ENCODE results near the gene STX17.

STX17 gene

DNA sequence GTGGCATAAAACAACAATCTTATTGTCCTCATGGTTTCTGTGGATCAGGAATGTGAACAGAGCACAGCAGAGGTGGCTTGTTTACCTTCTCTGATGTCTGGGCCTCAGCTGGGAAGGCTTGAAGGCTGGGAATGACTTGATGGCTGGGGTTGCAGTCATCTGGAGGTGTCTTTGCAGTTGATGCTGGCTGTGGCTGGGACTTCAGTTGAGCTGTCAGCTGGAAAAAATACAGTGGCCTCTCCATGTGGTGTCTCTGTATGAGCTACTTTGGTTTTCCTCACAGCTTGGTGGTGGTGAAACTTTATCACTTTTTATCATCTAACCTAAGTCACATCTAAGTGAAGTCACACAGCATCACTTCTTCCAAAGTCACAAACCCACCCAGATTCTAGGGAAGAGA is 24.7 kb upstream of the STX17 start:
- no peak overlapping the region for H3K27ac Mint-ChIP-seq
- DNase-seq (no peak), ATAC-seq (peak; percentile 84)
- peaks cover 12% of the 10 kb centered on the region for H3K4me1 Mint-ChIP-seq
- no peaks in the 10 kb centered on the region for H3K36me3 Mint-ChIP-seq (ENCODE audit: low read depth)
- no peak overlapping the region for H3K4me3 Mint-ChIP-seq
- H3K9me3 Mint-ChIP-seq = no peaks in the 10 kb centered on the region
- H3K27me3 Mint-ChIP-seq = peaks cover 3% of the 10 kb centered on the region

DNA sequence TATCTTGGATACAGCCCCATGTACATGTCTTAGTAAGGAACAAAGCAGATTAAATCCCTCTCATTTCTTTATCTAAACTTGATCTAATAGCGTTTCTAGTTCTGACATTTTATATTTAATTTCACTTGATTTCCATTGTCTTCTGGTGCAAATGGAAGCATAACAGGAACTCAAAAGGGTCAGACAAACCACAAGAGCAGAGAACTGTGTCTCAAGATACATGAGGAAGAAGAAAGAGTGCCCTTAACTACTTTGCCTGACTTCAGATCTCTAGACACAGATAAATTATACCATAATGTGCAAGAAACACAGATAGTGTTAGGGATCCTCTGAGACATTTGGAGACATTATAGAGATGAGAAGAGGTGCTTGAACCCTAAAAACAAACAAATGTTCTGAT is 20.7 kb upstream of the STX17 start:
- Mint-ChIP-seq H3K27me3 (peaks cover 3% of the 10 kb centered on the region), H3K36me3 (ENCODE audit: low read depth) (no peaks in the 10 kb centered on the region), H3K27ac (no peak overlapping the region), H3K4me3 (no peak overlapping the region), H3K4me1 (peaks cover 14% of the 10 kb centered on the region), H3K9me3 (no peaks in the 10 kb centered on the region)
- ATAC-seq (no peak), DNase-seq (no peak)

DNA sequence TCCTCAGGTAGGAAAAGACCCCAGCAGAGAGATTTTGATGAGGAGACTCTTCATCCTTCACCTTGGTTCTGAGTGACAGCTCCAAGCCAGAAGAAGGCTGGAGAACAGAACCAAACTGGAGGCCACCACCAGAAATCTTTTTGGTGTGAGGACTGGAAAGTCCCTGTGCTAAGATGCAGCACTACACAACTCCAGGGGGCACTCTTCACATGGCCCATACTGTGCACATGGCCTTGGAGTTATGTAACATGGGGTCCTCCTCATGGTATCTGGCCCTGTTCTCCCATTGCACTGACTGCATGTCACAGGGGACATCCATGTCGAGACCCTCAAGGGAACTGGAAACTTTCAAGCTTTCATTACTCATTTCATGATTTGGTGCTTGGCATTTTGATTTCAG is 17.3 kb upstream of the STX17 start:
- Mint-ChIP-seq H3K4me1 (peaks cover 2% of the 10 kb centered on the region), H3K27ac (no peak overlapping the region), H3K27me3 (peaks cover 5% of the 10 kb centered on the region), H3K9me3 (no peaks in the 10 kb centered on the region), H3K36me3 (ENCODE audit: low read depth) (no peaks in the 10 kb centered on the region), H3K4me3 (no peak overlapping the region)
- ATAC-seq (no peak), DNase-seq (no peak)

DNA sequence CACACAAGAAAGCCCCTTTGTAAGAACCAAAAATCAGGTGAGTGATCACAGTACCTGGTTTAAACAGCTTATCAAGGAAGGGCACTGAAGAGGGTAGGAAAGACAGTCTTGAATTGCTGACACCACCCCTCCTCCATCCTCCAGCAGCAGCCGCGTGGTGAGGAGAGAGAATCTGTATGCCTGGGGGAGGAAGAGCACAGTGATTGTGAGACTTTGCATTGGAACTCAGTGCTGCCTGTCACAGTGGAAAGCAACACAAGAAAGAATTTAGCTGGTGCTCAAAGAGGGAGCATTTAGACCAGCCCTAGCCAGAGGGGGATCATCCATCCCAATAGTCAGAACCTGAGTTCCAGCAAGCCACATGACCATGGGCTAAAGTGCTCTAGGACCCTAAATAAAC is 11.6 kb upstream of the STX17 start:
- H3K27ac Mint-ChIP-seq = no peak overlapping the region
- H3K4me1 Mint-ChIP-seq = no peaks in the 10 kb centered on the region
- H3K9me3 Mint-ChIP-seq = no peaks in the 10 kb centered on the region
- H3K36me3 Mint-ChIP-seq (ENCODE audit: low read depth) = no peaks in the 10 kb centered on the region
- no peak for ATAC-seq
- no peak overlapping the region for H3K4me3 Mint-ChIP-seq
- no peak for DNase-seq
- H3K27me3 Mint-ChIP-seq = peaks cover 10% of the 10 kb centered on the region

DNA sequence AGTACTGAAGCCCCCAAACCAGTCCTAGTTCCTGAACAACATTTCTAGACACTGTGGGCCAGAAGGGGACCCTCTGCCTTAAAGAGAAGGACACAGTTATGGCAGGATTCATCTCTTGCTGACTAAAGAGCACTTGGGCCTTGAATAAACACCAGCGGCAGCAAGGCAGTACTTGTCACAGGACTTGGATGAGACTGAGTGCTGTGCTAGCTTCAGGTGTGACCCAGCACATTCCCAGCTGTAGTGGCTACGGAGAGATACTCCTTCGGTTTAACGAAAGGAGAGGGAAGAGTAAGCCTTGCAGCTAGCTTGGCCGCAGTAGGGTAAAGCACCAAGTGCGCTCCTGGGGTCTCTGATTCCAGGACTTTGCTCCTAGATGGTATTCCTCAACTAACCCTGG is 10.9 kb upstream of the STX17 start:
- Mint-ChIP-seq H3K4me3 (no peak overlapping the region), H3K9me3 (no peaks in the 10 kb centered on the region), H3K27ac (no peak overlapping the region), H3K27me3 (peaks cover 10% of the 10 kb centered on the region), H3K4me1 (no peaks in the 10 kb centered on the region), H3K36me3 (ENCODE audit: low read depth) (no peaks in the 10 kb centered on the region)
- DNase-seq (no peak), ATAC-seq (no peak)

DNA sequence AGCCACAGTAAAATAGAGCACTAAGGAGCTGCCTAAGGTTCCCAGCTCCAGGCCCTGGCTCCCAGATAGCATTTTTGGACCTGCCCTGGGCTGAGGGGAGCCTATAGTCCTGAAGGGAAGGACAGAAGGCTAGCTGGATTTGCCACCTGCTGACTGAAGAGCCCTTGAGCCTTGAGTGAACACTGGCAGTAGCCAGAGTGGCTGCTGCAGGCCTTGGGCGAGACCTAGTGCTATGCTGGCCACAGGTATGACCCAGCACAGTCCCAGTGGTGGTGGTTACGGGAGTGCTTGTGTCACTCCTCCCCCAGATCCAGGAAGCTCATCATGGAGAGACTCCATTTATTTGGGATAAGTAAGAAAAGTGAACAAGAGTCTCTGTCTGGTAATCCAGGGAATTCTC is 10.3 kb upstream of the STX17 start:
- H3K4me3 Mint-ChIP-seq = no peak overlapping the region
- DNase-seq (no peak), ATAC-seq (no peak)
- H3K9me3 Mint-ChIP-seq = no peaks in the 10 kb centered on the region
- no peak overlapping the region for H3K27ac Mint-ChIP-seq
- peaks cover 10% of the 10 kb centered on the region for H3K27me3 Mint-ChIP-seq
- H3K4me1 Mint-ChIP-seq = no peaks in the 10 kb centered on the region
- no peaks in the 10 kb centered on the region for H3K36me3 Mint-ChIP-seq (ENCODE audit: low read depth)

DNA sequence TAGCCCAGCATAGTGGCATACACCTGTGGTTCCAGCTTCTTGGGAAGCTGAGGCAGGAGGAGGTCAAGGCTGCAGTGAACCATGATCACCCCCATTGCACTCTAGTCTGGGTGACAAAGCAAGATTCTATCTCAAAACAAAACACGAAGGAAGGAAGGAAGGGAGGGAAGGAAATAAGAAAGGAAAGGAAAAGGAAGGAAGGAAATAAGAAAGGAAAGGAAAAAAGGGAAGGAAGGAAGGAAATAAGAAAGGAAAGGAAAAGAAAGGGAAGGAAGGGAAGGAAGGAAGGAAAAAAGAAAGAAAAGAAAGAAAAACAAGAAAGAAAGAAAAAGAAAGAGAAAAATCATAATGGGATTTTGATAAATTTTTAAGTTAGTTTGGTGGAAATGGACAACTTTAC is 3.1 kb upstream of the STX17 start:
- DNase-seq = no peak
- peaks cover 14% of the 10 kb centered on the region for H3K4me1 Mint-ChIP-seq
- H3K27me3 Mint-ChIP-seq = peaks cover 2% of the 10 kb centered on the region
- no peak overlapping the region for H3K27ac Mint-ChIP-seq
- no peaks in the 10 kb centered on the region for H3K9me3 Mint-ChIP-seq
- ATAC-seq = no peak
- H3K4me3 Mint-ChIP-seq = no peak overlapping the region
- no peaks in the 10 kb centered on the region for H3K36me3 Mint-ChIP-seq (ENCODE audit: low read depth)

DNA sequence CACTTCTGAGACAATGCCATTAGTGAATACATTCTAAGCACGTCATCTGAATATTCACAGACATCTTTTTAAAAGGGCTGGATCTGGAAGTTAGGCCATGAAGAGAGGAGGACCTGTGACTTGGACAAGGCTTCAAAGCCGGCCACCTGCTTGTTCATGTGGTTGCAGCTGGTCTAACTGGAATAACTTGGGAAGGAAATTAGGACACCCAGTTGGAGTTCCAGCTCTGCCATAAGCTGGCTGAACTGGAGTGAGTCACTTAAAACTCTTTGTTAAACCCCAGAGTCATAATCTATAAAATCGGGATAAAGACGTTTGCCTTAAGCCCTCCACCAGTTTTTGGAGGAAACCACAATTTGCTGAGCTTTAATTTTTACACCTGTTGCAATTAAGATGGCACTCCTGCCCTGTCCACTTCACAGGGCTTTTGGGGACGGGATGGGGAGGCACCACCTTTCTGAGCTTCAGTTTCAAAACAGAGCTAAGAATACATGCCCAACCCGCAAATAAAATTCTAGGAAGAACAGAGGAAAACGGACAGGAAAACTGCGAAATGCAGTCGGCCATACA is 536 bp upstream of the STX17 start:
- ATAC-seq = no peak
- DNase-seq = no peak
- Mint-ChIP-seq H3K9me3 (no peaks in the 10 kb centered on the region), H3K36me3 (ENCODE audit: low read depth) (no peaks in the 10 kb centered on the region), H3K27ac (no peak overlapping the region), H3K27me3 (no peaks in the 10 kb centered on the region), H3K4me1 (peaks cover 20% of the 10 kb centered on the region), H3K4me3 (peak overlapping the region; percentile 94)

DNA sequence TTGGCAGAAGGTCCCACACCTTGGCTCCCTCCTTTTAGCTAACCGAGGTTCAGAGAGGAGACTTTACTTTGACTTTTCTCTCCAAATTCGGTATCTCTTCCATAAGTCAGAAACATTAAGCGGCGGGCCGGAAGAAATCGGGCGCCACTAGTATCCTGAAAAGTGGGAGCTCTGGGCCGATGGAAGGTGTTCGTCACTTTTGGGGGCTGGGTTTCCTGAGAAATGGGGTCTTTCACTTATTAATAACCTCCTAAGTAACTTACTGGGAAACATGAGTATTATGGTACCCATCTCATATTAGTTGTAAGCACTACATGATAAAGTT is 716 bp downstream of the STX17 start:
- no peaks in the 10 kb centered on the region for H3K27me3 Mint-ChIP-seq
- DNase-seq = no peak
- peak overlapping the region; percentile 94 for H3K4me3 Mint-ChIP-seq
- H3K27ac Mint-ChIP-seq = peak overlapping the region; percentile 96
- no peak for ATAC-seq
- H3K9me3 Mint-ChIP-seq = no peaks in the 10 kb centered on the region
- peaks cover 2% of the 10 kb centered on the region for H3K36me3 Mint-ChIP-seq (ENCODE audit: low read depth)
- H3K4me1 Mint-ChIP-seq = peaks cover 29% of the 10 kb centered on the region

DNA sequence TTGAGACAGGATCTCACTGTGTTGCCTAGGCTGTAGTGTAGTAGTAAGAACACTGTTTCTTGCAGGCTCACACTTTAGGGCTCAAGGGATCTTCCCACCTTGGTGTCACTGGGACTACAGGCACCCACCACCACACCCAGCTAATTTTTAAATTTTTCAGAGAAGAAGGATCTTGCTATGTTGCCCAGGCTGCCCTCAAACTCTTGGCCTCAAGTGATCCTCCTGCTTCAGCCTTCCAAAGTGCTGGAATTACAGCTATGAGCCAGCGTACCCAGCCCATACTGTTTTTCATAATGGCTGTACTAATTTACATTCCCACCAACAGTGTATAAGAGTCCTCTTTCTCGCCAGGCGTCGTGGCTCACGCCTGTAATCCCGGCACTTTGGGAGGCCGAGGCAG is 5.1 kb downstream of the STX17 start:
- Mint-ChIP-seq H3K27ac (no peak overlapping the region), H3K27me3 (no peaks in the 10 kb centered on the region), H3K4me1 (peaks cover 29% of the 10 kb centered on the region), H3K9me3 (no peaks in the 10 kb centered on the region), H3K36me3 (ENCODE audit: low read depth) (peaks cover 11% of the 10 kb centered on the region), H3K4me3 (no peak overlapping the region)
- DNase-seq (no peak), ATAC-seq (no peak)

DNA sequence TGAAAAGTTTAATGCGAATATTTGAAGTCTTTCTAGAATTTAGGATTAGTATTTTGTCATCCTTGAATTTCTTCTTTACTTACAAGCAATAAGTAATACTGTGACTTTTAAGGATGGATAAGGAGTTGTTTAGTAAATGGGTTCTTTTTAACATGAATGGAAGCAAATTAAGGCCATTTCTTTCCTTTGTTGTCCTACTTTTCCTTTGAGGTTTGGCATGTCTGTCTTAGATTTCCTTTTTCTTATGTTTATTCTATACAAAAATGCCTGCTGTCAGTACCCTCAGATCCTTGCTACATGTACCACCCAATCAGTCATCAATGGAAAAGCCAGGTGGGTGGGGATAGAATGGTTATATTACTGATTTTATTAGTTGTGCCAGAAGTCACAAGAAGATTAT is 10.2 kb downstream of the STX17 start:
- DNase-seq = no peak
- Mint-ChIP-seq H3K4me3 (no peak overlapping the region), H3K9me3 (no peaks in the 10 kb centered on the region), H3K27me3 (no peaks in the 10 kb centered on the region), H3K27ac (no peak overlapping the region), H3K4me1 (peaks cover 24% of the 10 kb centered on the region), H3K36me3 (ENCODE audit: low read depth) (peaks cover 37% of the 10 kb centered on the region)
- no peak for ATAC-seq

DNA sequence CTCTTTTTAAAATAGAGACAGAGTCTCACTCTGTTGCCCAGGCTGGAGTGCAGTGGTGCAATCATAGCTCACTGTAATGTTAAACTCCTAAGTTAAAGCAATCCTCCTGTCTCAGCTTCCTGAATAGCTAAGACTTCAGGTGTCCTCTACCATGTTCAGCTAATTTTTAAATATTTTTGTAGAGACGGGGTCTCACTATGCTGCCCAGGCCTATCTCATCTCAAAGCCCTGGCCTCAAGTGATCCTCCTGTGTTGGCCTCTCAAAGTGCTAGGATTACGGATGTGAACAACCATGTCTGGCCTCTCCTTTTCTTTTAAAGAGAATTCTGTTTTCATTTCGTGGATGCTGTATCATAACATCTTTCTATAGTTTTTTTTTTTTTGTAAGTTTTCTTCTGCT is 11.7 kb downstream of the STX17 start:
- Mint-ChIP-seq H3K27ac (no peak overlapping the region), H3K4me3 (no peak overlapping the region), H3K27me3 (no peaks in the 10 kb centered on the region), H3K36me3 (ENCODE audit: low read depth) (peaks cover 52% of the 10 kb centered on the region), H3K9me3 (no peaks in the 10 kb centered on the region), H3K4me1 (peaks cover 26% of the 10 kb centered on the region)
- DNase-seq = no peak
- ATAC-seq = no peak

DNA sequence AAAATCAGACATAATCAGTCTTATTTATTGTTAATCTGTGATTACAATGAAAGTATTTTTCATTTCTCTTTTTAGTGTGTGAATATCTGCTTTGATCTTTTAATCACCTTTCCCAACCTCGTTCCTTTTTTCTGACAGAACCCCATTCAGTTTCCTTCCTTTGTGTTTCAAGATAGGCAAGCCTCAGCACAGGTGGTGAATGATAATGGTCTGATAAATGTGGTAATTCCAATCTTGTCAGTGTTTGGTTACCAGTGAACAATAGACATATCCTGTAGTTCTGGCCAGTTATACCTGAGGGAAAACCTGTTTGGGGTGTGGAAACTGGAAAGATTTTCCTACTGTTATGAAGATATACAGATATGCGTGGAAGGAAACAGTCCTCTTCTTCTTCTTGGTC is 13.5 kb downstream of the STX17 start:
- Mint-ChIP-seq H3K9me3 (peaks cover 5% of the 10 kb centered on the region), H3K27me3 (no peaks in the 10 kb centered on the region), H3K4me3 (no peak overlapping the region), H3K4me1 (peaks cover 24% of the 10 kb centered on the region), H3K27ac (no peak overlapping the region), H3K36me3 (ENCODE audit: low read depth) (peaks cover 67% of the 10 kb centered on the region)
- DNase-seq (no peak), ATAC-seq (no peak)

DNA sequence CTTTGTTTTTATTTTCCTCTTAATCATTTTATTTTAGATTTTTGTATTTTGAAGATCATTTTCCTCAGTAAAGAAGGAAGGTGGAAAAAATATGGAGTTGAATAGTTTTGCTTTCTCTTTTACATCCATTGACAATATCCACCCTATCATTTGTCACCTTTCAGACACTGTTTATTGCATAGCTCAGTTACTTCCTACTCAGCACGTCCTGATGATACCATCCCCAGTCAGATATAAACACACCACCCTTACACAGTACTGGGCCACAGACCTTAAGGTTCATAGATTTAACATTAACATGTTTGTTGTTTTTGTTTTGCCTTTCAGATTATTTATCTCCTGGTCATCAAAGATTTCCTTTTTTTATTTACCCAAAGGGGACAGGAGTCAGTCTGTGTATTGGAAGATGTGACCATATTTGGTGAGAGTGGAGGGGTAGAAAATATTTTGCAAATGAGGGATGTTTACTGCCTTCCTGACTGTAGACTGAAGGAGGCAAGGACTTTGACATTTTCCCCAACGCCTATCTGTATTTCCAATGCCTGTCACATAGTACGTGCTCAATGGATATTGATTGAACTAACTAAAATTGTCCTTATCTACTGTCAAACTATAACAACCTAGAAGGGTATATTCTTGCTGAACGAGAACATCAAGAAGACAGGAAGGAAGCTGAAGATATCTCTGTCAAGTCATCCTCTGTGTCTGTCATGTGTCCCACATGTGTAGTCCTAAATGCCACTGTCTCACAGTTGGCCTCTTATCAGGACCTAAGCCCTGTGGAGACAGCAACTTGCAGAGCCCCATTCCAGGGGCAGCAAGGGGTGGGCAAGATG is 15.6 kb downstream of the STX17 start:
- no peak overlapping the region for H3K27ac Mint-ChIP-seq
- no peak overlapping the region for H3K4me3 Mint-ChIP-seq
- H3K9me3 Mint-ChIP-seq = peaks cover 16% of the 10 kb centered on the region
- ATAC-seq = no peak
- peaks cover 76% of the 10 kb centered on the region for H3K36me3 Mint-ChIP-seq (ENCODE audit: low read depth)
- H3K27me3 Mint-ChIP-seq = no peaks in the 10 kb centered on the region
- DNase-seq = no peak
- H3K4me1 Mint-ChIP-seq = peaks cover 24% of the 10 kb centered on the region

DNA sequence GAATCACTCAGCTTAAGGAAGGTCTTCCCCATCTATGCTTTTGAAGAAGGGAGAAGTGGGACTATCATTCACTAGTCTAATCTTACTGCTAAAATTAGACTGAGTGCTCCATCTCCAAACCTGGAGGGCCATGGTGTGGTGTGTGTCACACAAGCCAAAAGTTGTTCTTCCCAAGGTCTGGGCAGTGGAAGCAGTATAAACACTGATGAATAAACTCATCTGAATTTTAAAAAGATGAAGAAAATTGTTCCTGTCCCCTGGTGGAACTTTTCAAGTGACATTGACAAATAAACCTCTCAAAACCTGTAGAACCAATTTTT is 16.2 kb downstream of the STX17 start:
- H3K9me3 Mint-ChIP-seq = peaks cover 17% of the 10 kb centered on the region
- ATAC-seq (no peak), DNase-seq (no peak)
- no peaks in the 10 kb centered on the region for H3K27me3 Mint-ChIP-seq
- peaks cover 72% of the 10 kb centered on the region for H3K36me3 Mint-ChIP-seq (ENCODE audit: low read depth)
- no peak overlapping the region for H3K27ac Mint-ChIP-seq
- peaks cover 24% of the 10 kb centered on the region for H3K4me1 Mint-ChIP-seq
- H3K4me3 Mint-ChIP-seq = no peak overlapping the region

DNA sequence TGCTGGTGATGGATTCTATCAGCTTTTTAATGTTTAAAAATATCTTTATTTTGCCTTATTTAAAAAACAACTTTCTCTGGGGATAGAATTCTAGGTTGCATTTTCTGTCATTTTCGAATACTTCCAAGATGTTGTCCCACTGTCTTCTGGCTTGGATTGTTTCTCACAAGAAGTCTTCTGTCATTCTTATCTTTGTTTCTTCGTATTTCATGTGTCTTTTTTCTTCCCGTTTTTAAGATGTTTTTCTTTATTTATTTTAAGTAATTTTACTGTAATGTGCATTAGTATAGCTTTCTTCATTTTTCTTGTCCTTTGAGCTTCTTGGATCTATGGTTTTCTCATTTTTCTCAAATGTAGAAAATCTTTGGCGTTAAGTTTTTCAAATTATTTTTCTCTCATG is 19.1 kb downstream of the STX17 start:
- no peak for DNase-seq
- H3K27me3 Mint-ChIP-seq = no peaks in the 10 kb centered on the region
- H3K36me3 Mint-ChIP-seq (ENCODE audit: low read depth) = peaks cover 66% of the 10 kb centered on the region

More for the DNA sequence above, 19.1 kb downstream of the STX17 start:
- Mint-ChIP-seq H3K27ac (no peak overlapping the region), H3K4me1 (peaks cover 22% of the 10 kb centered on the region), H3K9me3 (peaks cover 17% of the 10 kb centered on the region), H3K4me3 (no peak overlapping the region)
- ATAC-seq = no peak

All from activated naive CD8-positive, alpha-beta T cell treated with anti-CD3 and anti-CD28 coated beads, Interleukin-2, amount 50 U/mL, for 24 hours (primary cell).